IMR-90 (cell line): ENCODE results near the gene PIP5K1C. TPM values are rescaled to one million over a fixed set of nuclear protein-coding genes. Genes with fewer than 3 reads are reported as not detected.

Experiments used
- ATAC-seq: fragments of 200-7000 bp; cut with Tn5 transposase; 2 replicates; pipeline ENCODE4 v1.9.1; 2020; ENCODE audit warnings: low read depth, mild to moderate bottlenecking, moderate library complexity
- BruUV-seq: library from RNA; stranded (reverse); fragments of 400-500 nt; replicated peaks from 2 replicates; lab custom pipeline; 2021; lab: Mats Ljungman, UMichigan
- CTCF ChIA-PET: fragments of 300-600 bp; formaldehyde crosslinking; extraction: SDS; loops from one replicate; lab custom pipeline; 2021; ENCODE audit warnings: antibody characterized with exemption; lab: Yijun Ruan, JAX
- POLR2A ChIA-PET: fragments of 300-600 bp; sonication (Branson Sonifier 250); formaldehyde crosslinking; loops from one replicate; lab custom pipeline; 2022; ENCODE audit warnings: antibody characterized with exemption; ENCODE audit not compliant: unreplicated experiment; lab: Charles Lee
- DNase-seq: peaks from one replicate; pipeline ENCODE4 v3.0.0; 2013
- H2AFZ ChIP-seq: replicated peaks from 2 replicates; pipeline ENCODE3; 2013; ENCODE audit warnings: low read length, mild to moderate bottlenecking; ENCODE audit not compliant: poor library complexity
- H2AK5ac ChIP-seq: 2 replicates; pipeline ENCODE4 v1.6.1; 2013; ENCODE audit warnings: low read depth, low read length, inconsistent platforms
- H2AK9ac ChIP-seq: replicated peaks from 2 replicates; pipeline ENCODE3; 2013; ENCODE audit warnings: mild to moderate bottlenecking, low read depth, low read length, moderate library complexity; ENCODE audit not compliant: poor library complexity
- H2BK120ac ChIP-seq: 2 replicates; pipeline ENCODE4 v1.6.1; 2013; ENCODE audit warnings: low read depth, low read length, inconsistent platforms
- H2BK15ac ChIP-seq: 3 replicates; pipeline ENCODE4 v1.6.1; 2013; ENCODE audit warnings: low read depth, low read length, inconsistent platforms
- H2BK20ac ChIP-seq: 2 replicates; pipeline ENCODE4 v1.6.1; 2013; ENCODE audit warnings: low read depth, mild to moderate bottlenecking, inconsistent platforms, low read length, moderate library complexity
- H2BK5ac ChIP-seq: 2 replicates; pipeline ENCODE4 v1.6.1; 2013; ENCODE audit warnings: mild to moderate bottlenecking, low read depth, low read length, inconsistent platforms; ENCODE audit not compliant: poor library complexity, severe bottlenecking
- H3K14ac ChIP-seq: replicated peaks from 2 replicates; pipeline ENCODE4 v1.6.1; 2013; ENCODE audit warnings: low read depth, low read length, inconsistent platforms
- H3K18ac ChIP-seq: 2 replicates; pipeline ENCODE4 v1.6.1; 2013; ENCODE audit warnings: low read depth, low read length, control low read depth
- H3K23ac ChIP-seq: 2 replicates; pipeline ENCODE4 v1.6.1; 2013; ENCODE audit warnings: low read depth, low read length, inconsistent platforms
- H3K27ac ChIP-seq: 2 replicates; pipeline ENCODE4 v1.5.1; 2013; ENCODE audit warnings: mild to moderate bottlenecking, control low read depth, low read length; ENCODE audit not compliant: insufficient read depth
- H3K27me3 ChIP-seq: 2 replicates; pipeline ENCODE4 v1.6.1; 2013; ENCODE audit warnings: low read length; ENCODE audit not compliant: control insufficient read depth, insufficient read depth
- H3K36me3 ChIP-seq: 2 replicates; pipeline ENCODE4 v1.6.1; 2013; ENCODE audit warnings: low read length, mixed read lengths; ENCODE audit not compliant: control insufficient read depth, insufficient read depth
- H3K4ac ChIP-seq: 2 replicates; pipeline ENCODE4 v1.6.1; 2013; ENCODE audit warnings: low read depth, low read length, inconsistent platforms
- H3K4me1 ChIP-seq: 2 replicates; pipeline ENCODE4 v1.6.1; 2013; ENCODE audit warnings: low read length, mixed read lengths; ENCODE audit not compliant: control insufficient read depth, insufficient read depth
- H3K4me2 ChIP-seq: 2 replicates; pipeline ENCODE4 v1.6.1; 2013; ENCODE audit warnings: low read depth, mild to moderate bottlenecking, control low read depth, low read length, moderate library complexity
- H3K4me3 ChIP-seq: 2 replicates; pipeline ENCODE4 v1.5.1; 2013; ENCODE audit warnings: low read depth, mild to moderate bottlenecking, control low read depth, low read length, moderate library complexity; ENCODE audit not compliant: insufficient read depth
- H3K56ac ChIP-seq: 2 replicates; pipeline ENCODE4 v1.6.1; 2013; ENCODE audit warnings: low read length, inconsistent platforms; ENCODE audit not compliant: insufficient read depth; ENCODE audit errors: extremely low read depth
- H3K79me1 ChIP-seq, 2 experiments: 2 replicates each; pipeline ENCODE4 v1.6.1; 2013; ENCODE audit warnings: low read length in 2 of 2, inconsistent platforms in 1 of 2, low read depth in 1 of 2
- H3K9ac ChIP-seq: 2 replicates; pipeline ENCODE4 v1.6.1; 2013; ENCODE audit warnings: low read depth, low read length, control low read depth
- H3K9me1 ChIP-seq: 2 replicates; pipeline ENCODE4 v1.6.1; 2013; ENCODE audit warnings: low read length, inconsistent platforms; ENCODE audit not compliant: insufficient read depth
- H3K9me3 ChIP-seq: 2 replicates; pipeline ENCODE4 v1.6.1; 2013; ENCODE audit warnings: low read length; ENCODE audit not compliant: control insufficient read depth, insufficient read depth
- H4K20me1 ChIP-seq: 2 replicates; pipeline ENCODE4 v1.6.1; 2013; ENCODE audit warnings: low read length, inconsistent platforms; ENCODE audit not compliant: insufficient read depth
- H4K5ac ChIP-seq: 2 replicates; pipeline ENCODE4 v1.6.1; 2013; ENCODE audit warnings: mild to moderate bottlenecking, low read depth, low read length, control low read depth
- H4K8ac ChIP-seq, 2 experiments: 2 replicates each; pipeline ENCODE4 v1.6.1; 2013; ENCODE audit warnings: low read depth in 2 of 2, low read length in 2 of 2, control low read depth in 1 of 2, inconsistent platforms in 1 of 2
- H4K91ac ChIP-seq: 2 replicates; pipeline ENCODE4 v1.6.1; 2013; ENCODE audit warnings: low read depth, low read length, inconsistent platforms; ENCODE audit not compliant: insufficient read depth
- BHLHE40 ChIP-seq: fragments of 150-350 bp; IDR thresholded peaks from 2 replicates; pipeline ENCODE4 v1.6.1; 2016; ENCODE audit warnings: mild to moderate bottlenecking, low read depth, low read length
- CEBPB ChIP-seq: IDR thresholded peaks from 2 replicates; pipeline ENCODE4 v1.6.1; 2012; ENCODE audit warnings: low read depth, low read length, improper control_type of control experiment
- CHD1 ChIP-seq: IDR thresholded peaks from 2 replicates; pipeline ENCODE4 v1.6.1; 2012; ENCODE audit warnings: low read depth, low read length, improper control_type of control experiment
- CTCF ChIP-seq: conservative IDR thresholded peaks from 2 replicates; pipeline ENCODE4 v1.5.1; 2012; ENCODE audit warnings: mild to moderate bottlenecking, low read depth, low read length, improper control_type of control experiment
- FOS ChIP-seq: fragments of 150-350 bp; IDR thresholded peaks from 2 replicates; pipeline ENCODE4 v1.6.1; 2016; ENCODE audit warnings: low read depth, low read length
- MAFK ChIP-seq: IDR thresholded peaks from 2 replicates; pipeline ENCODE4 v1.6.1; 2012; ENCODE audit warnings: low read depth, low read length, improper control_type of control experiment
- MAZ ChIP-seq: IDR thresholded peaks from 2 replicates; pipeline ENCODE4 v1.6.1; 2012; ENCODE audit warnings: low read depth, mild to moderate bottlenecking, low read length, improper control_type of control experiment, moderate library complexity, borderline replicate concordance
- MXI1 ChIP-seq: IDR thresholded peaks from 2 replicates; pipeline ENCODE4 v1.6.1; 2012; ENCODE audit warnings: low read depth, mild to moderate bottlenecking, low read length, moderate library complexity, borderline replicate concordance
- NFE2L2 ChIP-seq: fragments of 150-350 bp; IDR thresholded peaks from 2 replicates; pipeline ENCODE4 v1.6.1; 2016; ENCODE audit warnings: low read depth, mild to moderate bottlenecking, low read length
- POLR2A ChIP-seq: IDR thresholded peaks from 2 replicates; pipeline ENCODE4 v1.6.1; 2012; ENCODE audit warnings: mild to moderate bottlenecking, low read depth, low read length
- RAD21 ChIP-seq: IDR thresholded peaks from 2 replicates; pipeline ENCODE4 v1.6.1; 2012; ENCODE audit warnings: low read length, improper control_type of control experiment
- RCOR1 ChIP-seq: IDR thresholded peaks from 2 replicates; pipeline ENCODE4 v1.6.1; 2012; ENCODE audit warnings: mild to moderate bottlenecking, low read length, improper control_type of control experiment; ENCODE audit not compliant: insufficient replicate concordance
- RFX5 ChIP-seq: IDR thresholded peaks from 2 replicates; pipeline ENCODE4 v1.8.0; 2012; ENCODE audit warnings: low read depth, mild to moderate bottlenecking, low read length, moderate library complexity
- SMC3 ChIP-seq: fragments of 150-350 bp; IDR thresholded peaks from 2 replicates; pipeline ENCODE4 v1.6.1; 2016; ENCODE audit warnings: low read depth, mild to moderate bottlenecking, antibody characterized with exemption, low read length, moderate library complexity
- USF2 ChIP-seq: fragments of 150-350 bp; IDR thresholded peaks from 2 replicates; pipeline ENCODE4 v1.6.1; 2017; ENCODE audit warnings: mild to moderate bottlenecking, antibody characterized with exemption, low read length, low read depth
- WGBS, 2 experiments: methylation state at CpG; one replicate each; pipeline versions ENCODE4 v1.1.5 to v1.1.7; 2013; ENCODE audit warnings: missing lambda C conversion rate in 2 of 2; ENCODE audit not compliant: insufficient read length in 1 of 2; ENCODE audit errors: extremely low coverage in 2 of 2; 5-methylcytosine and 5-hydroxymethylcytosine counted together
- dilution Hi-C: fragments of 300-500 bp; cut with HindIII; formaldehyde crosslinking; loops from one replicate; pipeline ENCODE4 v1.14.3; 2018; ENCODE audit warnings: low sequenced_read_pairs; ENCODE audit not compliant: unreplicated experiment
- in situ Hi-C: fragments of 300-500 bp; cut with MboI; formaldehyde crosslinking; loops from 3 replicates; pipeline ENCODE4 v1.14.3; 2019; ENCODE audit warnings: low sequenced_read_pairs, inconsistent platforms, mixed read lengths
- intact Hi-C: fragments of 100-400 bp; cut with micrococcal nuclease; formaldehyde crosslinking; loops from 2 replicates; pipeline ENCODE4 v1.10.0; 2022
- polyA plus RNA-seq, 3 experiments: library from polyadenylated mRNA; depleted of rRNA; stranded (reverse); fragments of >200 nt; gene quantifications; 2 replicates each; pipeline ENCODE4 v1.2.3, GENCODE V29; 2012; ENCODE audit warnings: low replicate concordance in 1 of 3
- total RNA-seq: library from RNA; depleted of rRNA; stranded (reverse); fragments of >200 nt; gene quantifications from 2 replicates; pipeline ENCODE4 v1.2.3, GENCODE V29; 2012
- TF ChIP-seq, protein P1 (sequence below): fragments of 150-350 bp; IDR thresholded peaks from 2 replicates; pipeline ENCODE4 v1.6.1; 2016; ENCODE audit warnings: low read depth, mild to moderate bottlenecking, low read length, moderate library complexity, borderline replicate concordance

The PIP5K1C gene
- total and polyA plus RNA-seq, 2 of the 4 experiments (the other 2 are of a cell fraction) = 13.6 to 23.3 TPM

DNA sequence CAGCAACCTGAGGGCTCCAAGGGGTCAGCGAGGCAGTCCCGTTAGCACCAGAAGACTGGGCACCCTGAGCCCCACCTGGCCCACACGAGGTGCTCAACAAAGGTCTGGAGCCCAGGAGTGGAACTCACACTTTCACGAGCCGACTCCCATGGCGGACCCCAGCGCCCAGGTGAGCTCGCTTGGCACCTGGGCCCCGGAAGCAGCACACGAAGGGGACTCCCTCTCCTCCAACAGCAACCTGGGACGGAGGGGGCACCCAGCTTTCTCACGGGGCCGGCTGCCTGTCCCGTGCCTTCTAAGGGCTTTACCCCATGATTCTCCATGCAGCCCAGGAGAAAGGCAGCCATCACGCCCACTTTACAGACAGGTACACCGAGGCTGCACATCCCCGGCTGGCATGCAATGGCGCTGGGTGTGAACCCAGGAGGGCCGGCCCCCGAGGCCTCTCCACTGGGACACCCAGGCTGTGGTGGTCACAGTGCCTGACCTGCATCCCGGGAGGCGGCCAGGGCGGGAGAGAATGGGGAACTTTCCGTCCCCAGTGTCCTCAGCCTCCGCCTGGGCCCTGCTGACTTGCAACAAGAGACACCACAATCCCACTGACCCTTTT, 5.0 kb downstream of the PIP5K1C start:
- no peak overlapping the region for H2AK5ac ChIP-seq
- H3K4ac ChIP-seq = no peak overlapping the region
- no peak overlapping the region for H3K4me2 ChIP-seq
- no peak overlapping the region for H3K27ac ChIP-seq
- H3K18ac ChIP-seq = no peak overlapping the region
- no peak overlapping the region for H2AFZ ChIP-seq
- dilution Hi-C loops (no loop called here), in situ Hi-C loops (no loop called here), intact Hi-C loops (no loop called here)
- CTCF ChIA-PET = no interaction called here
- peaks cover 5 to 72% of the 10 kb centered on the region in 2 experiments for H3K79me1 ChIP-seq
- H3K9ac ChIP-seq = no peak overlapping the region
- POLR2A ChIA-PET = no interaction called here
- no peak overlapping the region for H3K14ac ChIP-seq
- peaks cover 6% of the 10 kb centered on the region; the same call in 1 of the 2 replicates for H3K4me1 ChIP-seq
- H2BK15ac ChIP-seq = no peak overlapping the region
- no peak overlapping the region for H2BK20ac ChIP-seq
- DNase-seq (no peak), ATAC-seq (no peak)
- no peak overlapping the region for H4K8ac ChIP-seq
- no CpG with 5 or more reads among the region's 25 CpGs for WGBS, 2 experiments
- no peak overlapping the region for H4K5ac ChIP-seq
- no peak for TF ChIP-seq SMC3
- TF ChIP-seq RCOR1 = no peak
- no peak for TF ChIP-seq MAZ
- no peak for TF ChIP-seq MXI1
- no peak for TF ChIP-seq USF2
- no peak for TF ChIP-seq RAD21
- no peak for TF ChIP-seq CTCF
- TF ChIP-seq RFX5 = no peak
- no peak for TF ChIP-seq NFE2L2
- no peak for TF ChIP-seq BHLHE40
- TF ChIP-seq FOS = no peak
- no peak for TF ChIP-seq MAFK
- TF ChIP-seq, protein P1, sequence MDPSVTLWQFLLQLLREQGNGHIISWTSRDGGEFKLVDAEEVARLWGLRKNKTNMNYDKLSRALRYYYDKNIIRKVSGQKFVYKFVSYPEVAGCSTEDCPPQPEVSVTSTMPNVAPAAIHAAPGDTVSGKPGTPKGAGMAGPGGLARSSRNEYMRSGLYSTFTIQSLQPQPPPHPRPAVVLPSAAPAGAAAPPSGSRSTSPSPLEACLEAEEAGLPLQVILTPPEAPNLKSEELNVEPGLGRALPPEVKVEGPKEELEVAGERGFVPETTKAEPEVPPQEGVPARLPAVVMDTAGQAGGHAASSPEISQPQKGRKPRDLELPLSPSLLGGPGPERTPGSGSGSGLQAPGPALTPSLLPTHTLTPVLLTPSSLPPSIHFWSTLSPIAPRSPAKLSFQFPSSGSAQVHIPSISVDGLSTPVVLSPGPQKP = no peak
- no peak for TF ChIP-seq CHD1
- TF ChIP-seq CEBPB = no peak
- TF ChIP-seq POLR2A = no peak
- no TSS peak for BruUV-seq
- H3K23ac ChIP-seq = no peak overlapping the region
- H3K36me3 ChIP-seq = peaks cover 9% of the 10 kb centered on the region
- no peak overlapping the region for H2BK120ac ChIP-seq
- H4K91ac ChIP-seq = no peak overlapping the region
- H3K9me3 ChIP-seq = no peaks in the 10 kb centered on the region
- no peak overlapping the region for H3K4me3 ChIP-seq
- no peak overlapping the region for H2BK5ac ChIP-seq
- H2AK9ac ChIP-seq = no peak overlapping the region
- H4K20me1 ChIP-seq = peaks cover 91% of the 10 kb centered on the region
- no peak overlapping the region for H3K56ac ChIP-seq
- H3K9me1 ChIP-seq = 0 out of 2 replicates have a peak, but pooled peaks cover 9% of the 10 kb centered on the region
- H3K27me3 ChIP-seq = no peaks in the 10 kb centered on the region
